Upper lobe of left lung (tissue), 4 donors: ENCODE data around the gene CLSTN2.
A peak's percentile ranks its signal among the peaks of the same experiment; 100 is the strongest.

ENCODE experiments used
- CTCF ChIP-seq, 6 experiments: fragments of 450-650 bp in 4 of 6; fragments of 200-600 bp in 2 of 6; sonication (generic) in 2 of 6; IDR thresholded peaks; one replicate each; pipeline ENCODE4 v1.5.1; 2016 to 2019; ENCODE audit warnings: antibody characterized with exemption in 6 of 6
- EP300 ChIP-seq, 4 donors: sonication (generic); formaldehyde crosslinking; IDR thresholded peaks; one replicate each; pipeline ENCODE4 v1.5.1; 2017; ENCODE audit warnings: antibody characterized with exemption in 4 of 4, control low read depth in 2 of 4
- POLR2A ChIP-seq, 4 donors: fragments of 450-650 bp; IDR thresholded peaks; one replicate each; pipeline ENCODE4 v1.5.1; 2016 to 2017; ENCODE audit warnings: antibody characterized with exemption in 4 of 4, mild to moderate bottlenecking in 2 of 4
- POLR2AphosphoS5 ChIP-seq, 2 donors: sonication (generic); formaldehyde crosslinking; IDR thresholded peaks; one replicate each; pipeline ENCODE4 v1.5.1; 2017; ENCODE audit warnings: antibody characterized with exemption in 2 of 2

GRCh38 chr3:140128631-140129030 is 193.6 kb downstream of the CLSTN2 start:
- TF ChIP-seq CTCF (IDR thresholded peaks at IDR 0.05) (peak in 3 of 6 experiments; percentile 33 to 40 (median 38)), EP300 (IDR thresholded peaks at IDR 0.05) (no peak), POLR2A (IDR thresholded peaks at IDR 0.05) (no peak), POLR2AphosphoS5 (IDR thresholded peaks at IDR 0.05) (no peak)
